K562 (cell line): ENCODE results near the gene GPR119. TPM values are rescaled to one million over a fixed set of nuclear protein-coding genes. Genes with fewer than 3 reads are reported as not detected.

Experiments used
- ATAC-seq: fragments of 200-7000 bp; cut with Tn5 transposase; 3 replicates; pipeline ENCODE4 v1.9.1; 2020; ENCODE audit warnings: moderate library complexity
- BruUV-seq: library from RNA; stranded (reverse); fragments of 400-500 nt; replicated peaks from 2 replicates; lab custom pipeline; 2021; lab: Mats Ljungman, UMichigan
- CTCF ChIA-PET: fragments of 300-600 bp; formaldehyde crosslinking; extraction: SDS; loops from one replicate; lab custom pipeline; 2021; ENCODE audit warnings: low intra/inter-chr PET ratio; lab: Yijun Ruan, JAX
- POLR2A ChIA-PET: fragments of 300-600, 350-650 bp; sonication (Branson Sonifier 250); formaldehyde crosslinking; extraction: SDS; loops from one replicate; lab custom pipeline; 2021; ENCODE audit warnings: antibody characterized with exemption, inconsistent platforms; lab: Yijun Ruan, JAX
- DNase-seq, 4 experiments: peaks; one replicate each; pipeline versions ENCODE4 v3.0.0 to v3.0.0-alpha.2; 2011 to 2018; ENCODE audit warnings: low spot score in 3 of 4, mixed read lengths in 3 of 4; ENCODE audit errors: extremely low read depth in 1 of 4
- FAIRE-seq: peaks from 2 replicates; lab custom pipeline; 2011; peaks lifted over from hg19 to GRCh38; lab: Jason Lieb, UNC
- H2AFZ ChIP-seq: 2 replicates; pipeline ENCODE4 v1.6.0; 2011; ENCODE audit warnings: low read depth, low read length, control low read depth, inconsistent platforms
- H3K27ac ChIP-seq: fragments of 200-600 bp; 3 replicates; pipeline ENCODE4 v1.8.0; 2011; ENCODE audit warnings: low read depth, mild to moderate bottlenecking, control low read depth, inconsistent platforms, low read length, moderate library complexity, mixed read lengths; ENCODE audit errors: extremely low read depth
- H3K27me3 ChIP-seq, 2 experiments: fragments of 300-600 bp in 1 of 2; 2 replicates in 1 of 2; 3 replicates in 1 of 2; pipeline versions ENCODE4 v1.6.0 to v1.8.0; 2011; ENCODE audit warnings: inconsistent platforms in 2 of 2, low read length in 2 of 2, mild to moderate bottlenecking in 1 of 2, mixed read lengths in 1 of 2, moderate library complexity in 1 of 2; ENCODE audit not compliant: control insufficient read depth in 2 of 2, insufficient read depth in 2 of 2
- H3K36me3 ChIP-seq: fragments of 300-600 bp; 3 replicates; pipeline ENCODE4 v1.8.0; 2011; ENCODE audit warnings: mild to moderate bottlenecking, low read length, inconsistent platforms; ENCODE audit not compliant: control insufficient read depth, insufficient read depth
- H3K4me1 ChIP-seq, 2 experiments: fragments of 200-600 bp in 1 of 2; replicated peaks in 1 of 2; 2 replicates in 1 of 2; 3 replicates in 1 of 2; pipeline versions ENCODE4 v1.5.1 to v1.8.0; 2011; ENCODE audit warnings: inconsistent platforms in 2 of 2, low read length in 2 of 2, mild to moderate bottlenecking in 1 of 2, mixed read lengths in 1 of 2, moderate library complexity in 1 of 2; ENCODE audit not compliant: control insufficient read depth in 2 of 2, insufficient read depth in 2 of 2
- H3K4me2 ChIP-seq: 2 replicates; pipeline ENCODE4 v1.6.1; 2011; ENCODE audit warnings: low read length, control low read depth, inconsistent platforms, mixed read lengths; ENCODE audit not compliant: insufficient read depth
- H3K4me3 ChIP-seq: fragments of 200-600 bp; sonication (generic), shearing (Covaris generic); 2 replicates; pipeline ENCODE4 v1.5.1; 2016; ENCODE audit warnings: control low read depth, inconsistent platforms
- H3K79me2 ChIP-seq: fragments of 200-600 bp; 3 replicates; pipeline ENCODE4 v1.8.0; 2011; ENCODE audit warnings: low read length, inconsistent platforms; ENCODE audit not compliant: control insufficient read depth, insufficient read depth
- H3K9ac ChIP-seq, 2 experiments: 2 replicates each; pipeline versions ENCODE4 v1.6.0 to v1.6.1; 2011; ENCODE audit warnings: low read depth in 2 of 2, low read length in 2 of 2, control low read depth in 1 of 2, inconsistent platforms in 1 of 2, mild to moderate bottlenecking in 1 of 2, mixed read lengths in 1 of 2; ENCODE audit not compliant: insufficient read depth in 1 of 2
- H3K9me1 ChIP-seq: one replicate; pipeline ENCODE4 v1.6.0; 2011; ENCODE audit warnings: inconsistent platforms, mild to moderate bottlenecking, low read length, moderate library complexity; ENCODE audit not compliant: control insufficient read depth, insufficient read depth
- H3K9me3 ChIP-seq: replicated peaks from 2 replicates; pipeline ENCODE4 v1.5.1; 2011; ENCODE audit warnings: low read depth, low read length, inconsistent platforms; ENCODE audit not compliant: control insufficient read depth, insufficient read depth
- H4K20me1 ChIP-seq: replicated peaks from 2 replicates; pipeline ENCODE4 v1.6.1; 2011; ENCODE audit warnings: low read length, inconsistent platforms, mixed read lengths; ENCODE audit not compliant: control insufficient read depth, insufficient read depth
- AFF1 ChIP-seq, 2 experiments: fragments of 450-650 bp; IDR thresholded peaks; 2 replicates each; pipeline ENCODE4 v1.6.1; 2018; ENCODE audit warnings: mild to moderate bottlenecking in 2 of 2, low read depth in 1 of 2; ENCODE audit not compliant: partially characterized antibody in 2 of 2
- ESRRA ChIP-seq: fragments of 450-650 bp; IDR thresholded peaks from 2 replicates; pipeline ENCODE4 v1.6.1; 2014; ENCODE audit warnings: low read depth, mild to moderate bottlenecking, moderate library complexity, borderline replicate concordance
- FOXA3 ChIP-seq, 2 experiments: fragments of 450-650 bp in 1 of 2; sonication (generic) in 1 of 2; formaldehyde crosslinking; IDR thresholded peaks in 1 of 2; conservative IDR thresholded peaks in 1 of 2; 2 replicates each; pipeline versions ENCODE4 v1.4.0 to v1.8.0; 2020 to 2022; ENCODE audit warnings: mild to moderate bottlenecking in 2 of 2, missing genetic modification reagents in 1 of 2
- HCFC1 ChIP-seq: IDR thresholded peaks from 2 replicates; pipeline ENCODE4 v1.6.1; 2012; ENCODE audit warnings: low read depth, low read length, improper control_type of control experiment
- RBM22 ChIP-seq: fragments of 200-400 bp; formaldehyde crosslinking; IDR thresholded peaks from 2 replicates; pipeline ENCODE4 v1.6.1; 2018; ENCODE audit warnings: low read length, low read depth; ENCODE audit not compliant: poor library complexity, severe bottlenecking
- ZNF398 ChIP-seq: fragments of 250-450 bp; sonication (Bioruptor Pico); IDR thresholded peaks from 2 replicates; pipeline ENCODE4 v1.8.0; 2021; ENCODE audit warnings: moderate library complexity, mild to moderate bottlenecking, inconsistent platforms
- ZNF436 ChIP-seq: fragments of 250-450, 450-650 bp; sonication (Bioruptor Pico); formaldehyde crosslinking; IDR thresholded peaks from 2 replicates; pipeline ENCODE4 v1.7.0; 2020; ENCODE audit warnings: mild to moderate bottlenecking
- WGBS: fragments of 100-300 bp; shearing (Covaris generic); methylation state at CpG from one replicate; pipeline ENCODE4 v1.1.6; 2016; ENCODE audit warnings: low coverage, mixed read lengths; ENCODE audit not compliant: insufficient coverage; ENCODE audit errors: missing lambda C conversion rate; 5-methylcytosine and 5-hydroxymethylcytosine counted together
- in situ Hi-C: fragments of 300-500 bp; cut with MboI; formaldehyde crosslinking; loops from 4 replicates; pipeline ENCODE4 v1.15.0; 2018; ENCODE audit warnings: inconsistent platforms, mixed read lengths
- intact Hi-C: fragments of 100-400 bp; cut with micrococcal nuclease; formaldehyde crosslinking; loops from 2 replicates; pipeline ENCODE4 v1.14.2; 2022
- polyA plus RNA-seq, 8 experiments: library from polyadenylated mRNA; depleted of rRNA in 4 of 8; stranded (reverse) in 5 of 8; unstranded in 3 of 8; fragments of >200 nt; fragmentation: Nextera tagmentation in 2 of 8; fragmentation: Illumina TruSeq in 1 of 8; extraction: Ambion mirVana in 2 of 8; extraction: Trizol in 1 of 8; gene quantifications; 2 replicates each; pipeline versions ENCODE4 v1.2.1 to v1.2.3, GENCODE V29; 2011 to 2014; ENCODE audit warnings: inconsistent platforms in 1 of 8, missing spikeins in 1 of 8
- total RNA-seq, 7 experiments: library from RNA; depleted of rRNA in 6 of 7; stranded (reverse); fragments of >200 nt in 6 of 7; fragmentation: Illumina TruSeq in 2 of 7; extraction: Trizol in 2 of 7; gene quantifications; 2 replicates each; pipeline versions ENCODE4 v1.2.1 to v1.2.3, GENCODE V29; 2011 to 2021; ENCODE audit warnings: low replicate concordance in 1 of 7

GPR119 gene
- total and polyA plus RNA-seq, 9 of the 15 experiments (the other 6 are each of a cell fraction or from before 2014, with no cell fraction given) = not detected

- Histone ChIP-seq H3K4me3 (no peak overlapping the region), H3K9ac (no peak overlapping the region), H3K27me3 (no peaks in the 10 kb centered on the region; a peak in 1 of 5 replicates), H3K9me1 (no peaks in the 10 kb centered on the region), H3K79me2 (no peaks in the 10 kb centered on the region), H3K9me3 (no peaks in the 10 kb centered on the region), H3K36me3 (no peaks in the 10 kb centered on the region), H2AFZ (no peak overlapping the region), H3K4me1 (no peaks in the 10 kb centered on the region), H3K27ac (no peak overlapping the region), H3K4me2 (no peak overlapping the region), H4K20me1 (no peaks in the 10 kb centered on the region)
- DNase-seq (no peak), ATAC-seq (no peak), FAIRE-seq (no peak)
- POLR2A ChIA-PET = no interaction called here
- WGBS = 0% methylated on average over 5 of the region's 5 CpGs
- CTCF ChIA-PET = no interaction called here
- in situ Hi-C loops (no loop called here), intact Hi-C loops (no loop called here)
- no TSS peak for BruUV-seq
- TF ChIP-seq AFF1 (IDR thresholded peaks at IDR 0.05; ENCODE audit: low read depth in 1 of 2, partially characterized antibody in 2 of 2) = no peak
- TF ChIP-seq FOXA3 (CRISPR knock-in tag; conservative IDR thresholded peaks at IDR 0.05 in 1 of 2, IDR thresholded peaks at IDR 0.05 in 1 of 2) = 0 out of 4 replicates have a peak, but pooled peaks of 1 of the 2 experiments have one; percentile 40
- no peak for TF ChIP-seq ZNF398 (CRISPR knock-in tag)
- TF ChIP-seq ZNF436 = no peak
- TF ChIP-seq RBM22 = no peak
- no peak for TF ChIP-seq ESRRA
- no peak for TF ChIP-seq HCFC1
Observed at GRCh38 chrX:130378024-130378669, 7.3 kb downstream of the GPR119 start.
